Measurements from ENCODE around the gene CEP170B. TPM values are rescaled to one million over a fixed set of nuclear protein-coding genes. Genes with fewer than 3 reads are reported as not detected.

Gene CEP170B
- total and polyA plus RNA-seq, 2 of the 8 experiments (the other 6 are each of a cell fraction or from before 2014, with no cell fraction given), result 9.1 to 33.8 TPM

DNA sequence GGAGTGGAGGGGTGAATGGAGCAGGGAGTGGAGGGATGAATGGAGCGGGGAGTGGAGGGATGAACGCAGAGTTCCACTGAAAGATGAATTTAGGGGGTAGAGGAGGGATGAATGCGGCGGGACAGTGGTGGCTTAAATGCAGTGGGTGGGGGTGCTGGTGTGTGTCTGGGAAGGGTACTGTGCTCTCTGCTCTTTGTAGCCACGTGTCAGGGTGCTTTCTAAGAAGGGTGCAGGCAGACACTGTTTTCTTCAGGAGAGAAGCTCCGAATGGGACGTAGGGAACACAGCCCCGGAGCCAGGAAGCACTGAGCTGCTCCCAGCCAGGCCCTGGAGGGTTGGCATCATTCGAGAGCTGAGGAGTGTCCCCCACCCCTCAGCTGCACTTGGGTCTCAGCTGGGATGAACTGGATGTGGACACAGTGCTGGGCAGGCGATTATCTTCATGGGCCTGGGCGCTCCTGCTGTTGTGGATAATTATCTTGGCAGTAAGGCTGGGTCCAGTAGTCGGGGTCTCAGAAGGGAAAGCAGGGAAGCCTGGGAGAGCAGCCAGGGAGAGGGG, 9.5 kb upstream of the CEP170B start (continued):
- TF ChIP-seq, protein P1, sequence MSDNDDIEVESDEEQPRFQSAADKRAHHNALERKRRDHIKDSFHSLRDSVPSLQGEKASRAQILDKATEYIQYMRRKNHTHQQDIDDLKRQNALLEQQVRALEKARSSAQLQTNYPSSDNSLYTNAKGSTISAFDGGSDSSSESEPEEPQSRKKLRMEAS (IDR thresholded peaks at IDR 0.05), result no peak

All from H1 (cell line).